Endodermal cell (in vitro differentiated cells): ENCODE results near the gene NXPH4. TPM values are rescaled to one million over a fixed set of nuclear protein-coding genes. Genes with fewer than 3 reads are reported as not detected.

ENCODE experiments used
- DNase-seq: peaks from one replicate; pipeline ENCODE4 v3.0.0-alpha.2; 2017
- H3K27ac ChIP-seq: 2 replicates; pipeline ENCODE4 v1.5.1; 2013; ENCODE audit warnings: mild to moderate bottlenecking, low read depth, low read length, moderate library complexity
- H3K27me3 ChIP-seq: 2 replicates; pipeline ENCODE4 v1.6.1; 2013; ENCODE audit warnings: mild to moderate bottlenecking, low read length, moderate library complexity; ENCODE audit not compliant: insufficient read depth, control insufficient read depth, poor library complexity, severe bottlenecking
- H3K36me3 ChIP-seq: 2 replicates; pipeline ENCODE4 v1.7.0; 2013; ENCODE audit warnings: mild to moderate bottlenecking, low read length, moderate library complexity; ENCODE audit not compliant: control insufficient read depth, insufficient read depth
- H3K4me1 ChIP-seq: one replicate; pipeline ENCODE4 v1.7.0; 2013; ENCODE audit warnings: low read length; ENCODE audit not compliant: control insufficient read depth, insufficient read depth
- H3K4me3 ChIP-seq: 2 replicates; pipeline ENCODE4 v1.5.1; 2013; ENCODE audit warnings: mild to moderate bottlenecking, low read length, moderate library complexity
- H3K9ac ChIP-seq: 2 replicates; pipeline ENCODE4 v1.6.1; 2013; ENCODE audit warnings: mild to moderate bottlenecking, low read length, moderate library complexity; ENCODE audit not compliant: poor library complexity, severe bottlenecking; ENCODE audit errors: extremely low read depth
- H3K9me3 ChIP-seq: 2 replicates; pipeline ENCODE4 v1.6.1; 2013; ENCODE audit warnings: mild to moderate bottlenecking, low read length, moderate library complexity; ENCODE audit not compliant: control insufficient read depth
- H3K27ac Mint-ChIP-seq: 2 replicates; pipeline ENCODE4 v1.8.0; 2020; ENCODE audit warnings: mixed read lengths
- H3K27me3 Mint-ChIP-seq: 2 replicates; pipeline ENCODE4 v1.8.0; 2021; ENCODE audit warnings: mild to moderate bottlenecking, mixed read lengths; ENCODE audit not compliant: insufficient read depth
- H3K36me3 Mint-ChIP-seq: 2 replicates; pipeline ENCODE4 v1.8.0; 2020; ENCODE audit warnings: low read depth, mixed read lengths
- H3K4me1 Mint-ChIP-seq: 2 replicates; pipeline ENCODE4 v1.8.0; 2020; ENCODE audit warnings: mixed read lengths
- H3K4me3 Mint-ChIP-seq: 2 replicates; pipeline ENCODE4 v1.8.0; 2020; ENCODE audit warnings: mild to moderate bottlenecking, moderate library complexity, mixed read lengths
- H3K9me3 Mint-ChIP-seq: 2 replicates; pipeline ENCODE4 v1.8.0; 2020; ENCODE audit warnings: mild to moderate bottlenecking, mixed read lengths
- WGBS, 2 experiments: methylation state at CpG; one replicate each; pipeline versions ENCODE4 v1.1.5 to v1.1.7; 2013; ENCODE audit warnings: missing lambda C conversion rate in 2 of 2, mixed read lengths in 1 of 2; ENCODE audit not compliant: insufficient coverage in 1 of 2, insufficient read length in 1 of 2; 5-methylcytosine and 5-hydroxymethylcytosine counted together
- total RNA-seq, 2 donors: library from RNA; stranded (reverse); fragmentation: NEBNext Ultra II Directional in 1 of 2; extraction: Animal tissue kit (Norgen Biotek cat#: 25700) in 1 of 2; gene quantifications; 2 replicates in 1 of 2; 3 replicates in 1 of 2; pipeline ENCODE4 v1.2.1, GENCODE V29; 2021
- TF ChIP-seq, protein P1 (sequence below): fragments of 200-600 bp; sonication (generic); conservative IDR thresholded peaks from 2 replicates; pipeline ENCODE4 v1.5.0; 2021; ENCODE audit warnings: antibody characterized with exemption, mild to moderate bottlenecking

The NXPH4 gene
- total RNA-seq, 2 donors from 2014 or later, result 0.31 to 1.1 TPM

GRCh38 chr12:57205186-57205585 is 11.4 kb upstream of the NXPH4 start:
- no peaks in the 10 kb centered on the region for H3K9me3 ChIP-seq
- H3K4me1 Mint-ChIP-seq, result no peaks in the 10 kb centered on the region
- WGBS, 2 experiments, result 93 to 97% methylated on average over 6 to 26 of the region's 26 CpGs

DNA sequence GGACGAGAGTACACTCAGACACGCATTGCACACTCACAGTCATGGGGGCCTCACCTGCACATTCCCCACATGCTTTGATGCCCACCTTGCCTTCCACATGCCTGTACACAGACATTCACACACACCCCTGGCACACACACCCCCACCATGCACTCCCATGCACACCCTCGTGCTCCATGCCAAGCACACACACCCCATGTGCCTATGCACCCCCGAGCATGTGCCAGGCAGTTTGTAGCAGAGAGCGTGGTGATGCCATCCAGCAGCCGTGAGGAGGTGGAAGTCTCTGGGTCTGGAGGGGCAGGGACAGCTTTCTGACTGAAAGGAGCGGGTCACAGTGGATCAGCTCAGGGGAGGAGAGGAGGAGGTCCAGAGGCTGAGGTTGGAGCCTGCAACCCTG is 10.7 kb upstream of the NXPH4 start:
- H3K27me3 Mint-ChIP-seq, result no peaks in the 10 kb centered on the region
- Histone ChIP-seq H3K27me3 (no peaks in the 10 kb centered on the region), H3K9ac (no peak overlapping the region), H3K27ac (no peak overlapping the region), H3K36me3 (peaks cover 18% of the 10 kb centered on the region), H3K4me1 (no peaks in the 10 kb centered on the region), H3K4me3 (no peak overlapping the region), H3K9me3 (no peaks in the 10 kb centered on the region)
- no peak overlapping the region for H3K4me3 Mint-ChIP-seq
- no peaks in the 10 kb centered on the region for H3K9me3 Mint-ChIP-seq
- no peak overlapping the region for H3K27ac Mint-ChIP-seq
- WGBS, 2 experiments, result 94 to 100% methylated on average over 2 to 7 of the region's 7 CpGs
- TF ChIP-seq, protein P1, sequence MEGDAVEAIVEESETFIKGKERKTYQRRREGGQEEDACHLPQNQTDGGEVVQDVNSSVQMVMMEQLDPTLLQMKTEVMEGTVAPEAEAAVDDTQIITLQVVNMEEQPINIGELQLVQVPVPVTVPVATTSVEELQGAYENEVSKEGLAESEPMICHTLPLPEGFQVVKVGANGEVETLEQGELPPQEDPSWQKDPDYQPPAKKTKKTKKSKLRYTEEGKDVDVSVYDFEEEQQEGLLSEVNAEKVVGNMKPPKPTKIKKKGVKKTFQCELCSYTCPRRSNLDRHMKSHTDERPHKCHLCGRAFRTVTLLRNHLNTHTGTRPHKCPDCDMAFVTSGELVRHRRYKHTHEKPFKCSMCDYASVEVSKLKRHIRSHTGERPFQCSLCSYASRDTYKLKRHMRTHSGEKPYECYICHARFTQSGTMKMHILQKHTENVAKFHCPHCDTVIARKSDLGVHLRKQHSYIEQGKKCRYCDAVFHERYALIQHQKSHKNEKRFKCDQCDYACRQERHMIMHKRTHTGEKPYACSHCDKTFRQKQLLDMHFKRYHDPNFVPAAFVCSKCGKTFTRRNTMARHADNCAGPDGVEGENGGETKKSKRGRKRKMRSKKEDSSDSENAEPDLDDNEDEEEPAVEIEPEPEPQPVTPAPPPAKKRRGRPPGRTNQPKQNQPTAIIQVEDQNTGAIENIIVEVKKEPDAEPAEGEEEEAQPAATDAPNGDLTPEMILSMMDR, result no peak
- H3K4me1 Mint-ChIP-seq, result no peaks in the 10 kb centered on the region
- DNase-seq, result no peak
- peaks cover 47% of the 10 kb centered on the region for H3K36me3 Mint-ChIP-seq

More at GRCh38 chr12:57205186-57205585, 11.4 kb upstream of the NXPH4 start:
- Histone ChIP-seq H3K9ac (no peak overlapping the region), H3K36me3 (peaks cover 19% of the 10 kb centered on the region), H3K27ac (no peak overlapping the region), H3K27me3 (no peaks in the 10 kb centered on the region), H3K4me3 (no peak overlapping the region), H3K4me1 (no peaks in the 10 kb centered on the region)
- Mint-ChIP-seq H3K27ac (no peak overlapping the region), H3K9me3 (no peaks in the 10 kb centered on the region), H3K27me3 (no peaks in the 10 kb centered on the region), H3K36me3 (peaks cover 49% of the 10 kb centered on the region), H3K4me3 (no peak overlapping the region)
- DNase-seq, result no peak
- TF ChIP-seq, protein P1, result no peak

- Mint-ChIP-seq H3K36me3 (peaks cover 34% of the 10 kb centered on the region), H3K9me3 (no peaks in the 10 kb centered on the region), H3K4me3 (no peak overlapping the region), H3K27me3 (no peaks in the 10 kb centered on the region), H3K4me1 (no peaks in the 10 kb centered on the region), H3K27ac (no peak overlapping the region)
- no peak for DNase-seq
- H3K9ac ChIP-seq, result no peak overlapping the region
- no peaks in the 10 kb centered on the region for H3K4me1 ChIP-seq
- H3K27me3 ChIP-seq, result no peaks in the 10 kb centered on the region
- no peak overlapping the region for H3K4me3 ChIP-seq
- TF ChIP-seq, protein P1, result no peak
- no peak overlapping the region for H3K27ac ChIP-seq
- H3K9me3 ChIP-seq, result no peaks in the 10 kb centered on the region
- peaks cover 15% of the 10 kb centered on the region for H3K36me3 ChIP-seq
- 93 to 98% methylated on average over 18 to 29 of the region's 29 CpGs for WGBS, 2 experiments
Measured at GRCh38 chr12:57207731-57208630, 8.6 kb upstream of the NXPH4 start.
